Measurements from ENCODE around the gene MFSD12. TPM values are rescaled to one million over a fixed set of nuclear protein-coding genes. Genes with fewer than 3 reads are reported as not detected.

The MFSD12 gene
- total and polyA plus RNA-seq, 2 of the 8 experiments (the other 6 are each of a cell fraction or from before 2014, with no cell fraction given) = 59.6 to 71.3 TPM

GRCh38 chr19:3606174-3606689 is 48.8 kb upstream of the MFSD12 start (continued):
- TF ChIP-seq CHD7 (IDR thresholded peaks at IDR 0.05; ENCODE audit: insufficient replicate concordance, low read length) (no peak), ATF2 (IDR thresholded peaks at IDR 0.05; ENCODE audit: low read length) (no peak), TAF1 (IDR thresholded peaks at IDR 0.05; ENCODE audit: low read depth, low read length) (no peak), SUZ12 (IDR thresholded peaks at IDR 0.05; ENCODE audit: low read length) (no peak)

All from H1 (cell line).